ENCODE results near the gene NALCN. TPM values are rescaled to one million over a fixed set of nuclear protein-coding genes. Genes with fewer than 3 reads are reported as not detected.

The NALCN gene
- total RNA-seq, 6 experiments from 2014 or later = 4.0 to 6.1 (median 5.0) TPM

DNA sequence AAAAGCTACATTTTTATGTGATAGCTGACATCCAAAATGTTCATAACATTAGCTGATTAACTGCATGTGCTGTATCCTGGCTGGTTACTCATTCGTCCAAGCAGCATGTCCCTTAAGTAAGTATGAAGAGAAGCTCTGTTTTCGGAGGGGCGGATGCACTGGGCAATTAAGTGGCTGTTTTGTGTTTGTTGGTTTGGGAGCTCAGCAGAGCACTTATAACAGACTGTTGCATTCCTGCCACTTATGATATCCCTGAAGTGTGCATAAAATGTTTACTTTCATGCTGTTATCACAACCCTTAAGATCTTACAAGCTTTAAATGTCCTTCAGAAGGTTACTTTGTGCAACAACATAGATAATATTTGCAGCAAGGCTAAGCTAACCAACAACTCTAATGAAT lies 264.1 kb downstream of the NALCN start:
- no peak for TF ChIP-seq CTCF (IDR thresholded peaks at IDR 0.05)

DNA sequence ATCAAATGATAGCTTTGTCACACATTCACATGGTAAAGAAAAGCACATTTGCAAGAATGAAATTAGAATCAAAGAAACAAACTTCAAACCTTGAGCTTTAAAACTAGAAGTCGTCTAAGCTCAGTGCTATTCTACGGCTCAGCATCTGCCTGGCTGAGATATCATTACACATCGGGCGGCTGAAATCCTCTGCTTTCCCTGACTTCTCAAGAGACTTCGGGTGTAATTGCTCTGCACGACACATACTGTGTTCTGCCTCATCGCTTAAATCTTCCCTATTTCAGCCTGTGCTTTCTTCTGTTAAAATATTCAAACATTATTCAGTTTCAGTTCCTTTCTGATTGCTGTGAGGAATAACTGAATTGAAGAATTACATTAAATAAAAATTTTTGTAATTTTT lies 265.3 kb downstream of the NALCN start:
- DNase-seq = peak; percentile 5
- no peaks in the 10 kb centered on the region for H3K36me3 Mint-ChIP-seq (ENCODE audit: low read depth)
- no peaks in the 10 kb centered on the region for H3K9me3 Mint-ChIP-seq
- H3K4me3 Mint-ChIP-seq = no peak overlapping the region
- no peaks in the 10 kb centered on the region; the same call in 1 of the 2 replicates for H3K27me3 Mint-ChIP-seq (ENCODE audit: insufficient read depth)
- H3K4me1 Mint-ChIP-seq (ENCODE audit: low read depth) = peaks cover 49% of the 10 kb centered on the region
- no peak for TF ChIP-seq CTCF (IDR thresholded peaks at IDR 0.05)
- H3K27ac Mint-ChIP-seq = no peak overlapping the region

More for the DNA sequence above, 264.1 kb downstream of the NALCN start:
- Mint-ChIP-seq H3K4me3 (no peak overlapping the region), H3K27me3 (ENCODE audit: insufficient read depth) (no peaks in the 10 kb centered on the region; the same call in 1 of the 2 replicates), H3K4me1 (ENCODE audit: low read depth) (peaks cover 38% of the 10 kb centered on the region), H3K27ac (no peak overlapping the region), H3K36me3 (ENCODE audit: low read depth) (no peaks in the 10 kb centered on the region), H3K9me3 (no peaks in the 10 kb centered on the region)
- DNase-seq = no peak

GRCh38 chr13:101149735-101150384 lies 266.4 kb downstream of the NALCN start:
- Mint-ChIP-seq H3K4me3 (no peak overlapping the region), H3K27me3 (ENCODE audit: insufficient read depth) (no peaks in the 10 kb centered on the region; the same call in 1 of the 2 replicates), H3K9me3 (no peaks in the 10 kb centered on the region), H3K36me3 (ENCODE audit: low read depth) (no peaks in the 10 kb centered on the region), H3K4me1 (ENCODE audit: low read depth) (peaks cover 60% of the 10 kb centered on the region), H3K27ac (no peak overlapping the region)
- peak; percentile 74 for TF ChIP-seq CTCF (IDR thresholded peaks at IDR 0.05)
- DNase-seq = peak; percentile 4

GRCh38 chr13:101146101-101146898 lies 270.0 kb downstream of the NALCN start:
- Mint-ChIP-seq H3K36me3 (ENCODE audit: low read depth) (no peaks in the 10 kb centered on the region), H3K4me3 (0 out of 2 replicates have a peak overlapping the region, but pooled peaks have one; percentile 3), H3K4me1 (ENCODE audit: low read depth) (peaks cover 47% of the 10 kb centered on the region), H3K9me3 (no peaks in the 10 kb centered on the region), H3K27me3 (ENCODE audit: insufficient read depth) (no peaks in the 10 kb centered on the region; the same call in 1 of the 2 replicates), H3K27ac (no peak overlapping the region)
- DNase-seq = peak; percentile 1
- TF ChIP-seq CTCF (IDR thresholded peaks at IDR 0.05) = no peak

DNA sequence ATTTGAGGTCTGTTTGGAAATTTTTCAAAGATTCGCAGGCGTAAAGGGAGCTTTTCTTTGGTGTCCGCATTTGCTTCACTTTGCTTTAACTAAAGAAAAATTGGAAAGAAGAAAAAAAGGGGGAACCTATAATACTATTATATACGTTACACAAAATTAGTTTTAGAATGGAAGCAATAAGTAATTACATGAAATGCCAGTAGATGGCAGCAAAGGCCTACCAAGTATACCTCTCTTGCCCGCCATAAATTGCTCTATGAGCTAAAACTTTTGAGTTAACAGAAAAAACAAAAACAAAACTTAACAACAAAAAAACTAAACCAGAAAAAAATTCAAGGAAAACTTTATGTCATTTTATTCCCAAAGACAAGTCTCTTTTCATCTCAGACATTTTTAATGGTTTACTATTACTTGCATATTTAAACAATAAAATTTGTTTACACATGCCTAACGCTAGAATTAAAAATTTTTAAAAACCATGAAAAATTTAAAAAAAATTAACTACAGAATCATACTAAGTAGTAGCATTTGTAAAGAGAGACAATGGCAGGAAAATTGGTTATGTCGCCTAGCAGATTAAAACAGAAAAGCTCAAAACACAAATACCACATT lies 271.4 kb downstream of the NALCN start:
- DNase-seq = peak; percentile 41
- Mint-ChIP-seq H3K36me3 (ENCODE audit: low read depth) (no peaks in the 10 kb centered on the region), H3K4me3 (no peak overlapping the region), H3K27me3 (ENCODE audit: insufficient read depth) (no peaks in the 10 kb centered on the region; the same call in 1 of the 2 replicates), H3K9me3 (no peaks in the 10 kb centered on the region), H3K4me1 (ENCODE audit: low read depth) (peaks cover 33% of the 10 kb centered on the region), H3K27ac (no peak overlapping the region)
- TF ChIP-seq CTCF (IDR thresholded peaks at IDR 0.05) = peak; percentile 92
